Parathyroid adenoma (tissue), 2 donors: ENCODE data around the gene SULT2B1.

Experiments
- H2AFZ ChIP-seq: fragments of 300-600 bp; sonication (generic); one replicate; pipeline ENCODE4 v1.7.0; 2017; ENCODE audit warnings: antibody characterized with exemption, mild to moderate bottlenecking
- H3K27ac ChIP-seq: fragments of 300-600 bp; sonication (generic); one replicate; pipeline ENCODE4 v1.7.0; 2017
- H3K27me3 ChIP-seq: fragments of 300-600 bp; sonication (generic); one replicate; pipeline ENCODE4 v1.7.0; 2017; ENCODE audit warnings: low read length; ENCODE audit not compliant: control insufficient read depth, insufficient read depth
- H3K36me3 ChIP-seq: fragments of 300-600 bp; sonication (generic); one replicate; pipeline ENCODE4 v1.7.0; 2017; ENCODE audit warnings: low read length; ENCODE audit not compliant: control insufficient read depth, insufficient read depth
- H3K4me1 ChIP-seq: fragments of 300-600 bp; sonication (generic); one replicate; pipeline ENCODE4 v1.7.0; 2017; ENCODE audit warnings: control low read depth
- H3K4me2 ChIP-seq: fragments of 300-600 bp; sonication (generic); one replicate; pipeline ENCODE4 v1.7.0; 2017; ENCODE audit warnings: low read length
- H3K4me3 ChIP-seq: fragments of 300-600 bp; sonication (generic); one replicate; pipeline ENCODE4 v1.7.0; 2017; ENCODE audit warnings: low read depth, low read length
- H3K79me2 ChIP-seq: fragments of 300-600 bp; sonication (generic); one replicate; pipeline ENCODE4 v1.7.0; 2017; ENCODE audit warnings: control low read depth
- H3K9ac ChIP-seq: fragments of 300-600 bp; sonication (generic); one replicate; pipeline ENCODE4 v1.7.0; 2017; ENCODE audit warnings: mild to moderate bottlenecking
- H3K9me3 ChIP-seq: fragments of 300-600 bp; sonication (generic); one replicate; pipeline ENCODE4 v1.7.0; 2017; ENCODE audit warnings: low read length; ENCODE audit not compliant: control insufficient read depth
- TF ChIP-seq, protein P1 (sequence below): fragments of 300-600 bp; sonication (generic); IDR thresholded peaks from one replicate; pipeline ENCODE4 v1.7.0; 2017; ENCODE audit warnings: antibody characterized with exemption, mild to moderate bottlenecking
- donor health status: primary hyperparathyroidism.

Gene SULT2B1

DNA sequence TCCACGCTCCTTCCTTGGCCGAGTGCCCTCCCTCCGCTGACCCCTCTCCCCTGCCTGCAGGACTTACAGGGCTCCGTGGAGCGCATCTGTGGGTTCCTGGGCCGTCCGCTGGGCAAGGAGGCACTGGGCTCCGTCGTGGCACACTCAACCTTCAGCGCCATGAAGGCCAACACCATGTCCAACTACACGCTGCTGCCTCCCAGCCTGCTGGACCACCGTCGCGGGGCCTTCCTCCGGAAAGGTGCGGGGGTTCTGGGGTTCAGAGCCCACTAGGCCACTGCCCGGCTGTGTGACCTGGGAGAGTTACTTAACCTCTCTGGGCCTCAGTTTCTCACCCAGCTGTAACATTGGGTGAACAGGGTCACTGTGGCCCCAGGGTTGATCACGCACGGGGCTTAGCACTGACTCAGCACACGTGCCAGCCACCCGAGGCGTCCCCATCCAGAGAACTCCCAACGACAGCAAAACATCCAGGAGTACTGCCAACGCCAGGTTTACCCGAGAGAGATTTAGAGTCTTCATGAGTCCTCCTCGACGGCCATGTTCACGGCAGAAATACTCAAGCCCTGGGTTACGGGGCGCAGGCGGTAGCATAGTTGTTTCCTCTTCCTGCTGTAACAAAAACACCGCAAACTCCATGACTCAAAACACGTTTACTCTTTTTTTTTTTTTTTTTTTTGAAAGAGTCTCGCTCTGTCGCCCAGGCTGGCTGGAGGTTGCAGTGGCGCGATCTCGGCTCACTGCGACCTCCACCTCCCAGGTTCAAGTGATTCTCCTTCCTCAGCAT, 44.9 kb downstream of the SULT2B1 start:
- TF ChIP-seq, protein P1, sequence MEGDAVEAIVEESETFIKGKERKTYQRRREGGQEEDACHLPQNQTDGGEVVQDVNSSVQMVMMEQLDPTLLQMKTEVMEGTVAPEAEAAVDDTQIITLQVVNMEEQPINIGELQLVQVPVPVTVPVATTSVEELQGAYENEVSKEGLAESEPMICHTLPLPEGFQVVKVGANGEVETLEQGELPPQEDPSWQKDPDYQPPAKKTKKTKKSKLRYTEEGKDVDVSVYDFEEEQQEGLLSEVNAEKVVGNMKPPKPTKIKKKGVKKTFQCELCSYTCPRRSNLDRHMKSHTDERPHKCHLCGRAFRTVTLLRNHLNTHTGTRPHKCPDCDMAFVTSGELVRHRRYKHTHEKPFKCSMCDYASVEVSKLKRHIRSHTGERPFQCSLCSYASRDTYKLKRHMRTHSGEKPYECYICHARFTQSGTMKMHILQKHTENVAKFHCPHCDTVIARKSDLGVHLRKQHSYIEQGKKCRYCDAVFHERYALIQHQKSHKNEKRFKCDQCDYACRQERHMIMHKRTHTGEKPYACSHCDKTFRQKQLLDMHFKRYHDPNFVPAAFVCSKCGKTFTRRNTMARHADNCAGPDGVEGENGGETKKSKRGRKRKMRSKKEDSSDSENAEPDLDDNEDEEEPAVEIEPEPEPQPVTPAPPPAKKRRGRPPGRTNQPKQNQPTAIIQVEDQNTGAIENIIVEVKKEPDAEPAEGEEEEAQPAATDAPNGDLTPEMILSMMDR: no peak
- no peak overlapping the region for H3K4me3 ChIP-seq
- H3K9me3 ChIP-seq: no peaks in the 10 kb centered on the region
- H3K27me3 ChIP-seq: no peaks in the 10 kb centered on the region
- H2AFZ ChIP-seq: no peak overlapping the region
- H3K79me2 ChIP-seq: no peaks in the 10 kb centered on the region
- H3K36me3 ChIP-seq: no peaks in the 10 kb centered on the region
- H3K4me1 ChIP-seq: no peaks in the 10 kb centered on the region
- H3K27ac ChIP-seq: no peak overlapping the region
- H3K9ac ChIP-seq: no peak overlapping the region
- H3K4me2 ChIP-seq: no peak overlapping the region

DNA sequence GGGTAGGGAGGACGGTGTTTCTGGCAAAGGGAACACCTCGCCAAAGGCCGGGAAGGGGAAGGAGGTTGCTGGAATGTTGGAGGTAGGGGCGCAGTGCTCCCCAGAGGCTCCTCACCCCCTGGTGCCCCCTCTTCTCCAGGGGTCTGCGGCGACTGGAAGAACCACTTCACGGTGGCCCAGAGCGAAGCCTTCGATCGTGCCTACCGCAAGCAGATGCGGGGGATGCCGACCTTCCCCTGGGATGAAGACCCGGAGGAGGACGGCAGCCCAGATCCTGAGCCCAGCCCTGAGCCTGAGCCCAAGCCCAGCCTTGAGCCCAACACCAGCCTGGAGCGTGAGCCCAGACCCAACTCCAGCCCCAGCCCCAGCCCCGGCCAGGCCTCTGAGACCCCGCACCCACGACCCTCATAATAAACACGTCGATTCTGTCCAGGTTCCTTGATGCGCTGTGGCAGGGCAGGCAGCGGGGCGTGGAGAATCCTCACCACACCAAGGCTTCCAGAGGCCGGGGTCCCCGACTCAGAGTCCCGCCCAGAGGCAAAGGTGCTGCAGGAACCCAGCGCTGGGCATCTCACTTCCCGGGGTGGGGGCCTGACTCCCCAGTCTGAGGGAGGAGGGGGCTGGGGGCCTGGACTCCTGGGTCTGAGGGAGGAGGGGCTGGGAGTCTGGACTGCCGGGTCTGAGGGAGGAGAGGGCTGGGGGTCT, 47.2 kb downstream of the SULT2B1 start:
- Histone ChIP-seq H3K4me2 (no peak overlapping the region), H3K9me3 (no peaks in the 10 kb centered on the region), H3K79me2 (no peaks in the 10 kb centered on the region), H3K9ac (no peak overlapping the region), H3K27ac (no peak overlapping the region), H3K4me1 (no peaks in the 10 kb centered on the region), H3K27me3 (no peaks in the 10 kb centered on the region), H3K4me3 (no peak overlapping the region), H3K36me3 (no peaks in the 10 kb centered on the region), H2AFZ (no peak overlapping the region)
- TF ChIP-seq, protein P1: no peak

GRCh38 chr19:48600679-48601417, 48.9 kb downstream of the SULT2B1 start:
- Histone ChIP-seq H3K79me2 (no peaks in the 10 kb centered on the region), H3K27ac (no peak overlapping the region), H3K36me3 (no peaks in the 10 kb centered on the region), H2AFZ (no peak overlapping the region), H3K4me3 (no peak overlapping the region), H3K9me3 (no peaks in the 10 kb centered on the region), H3K27me3 (no peaks in the 10 kb centered on the region), H3K4me2 (no peak overlapping the region), H3K4me1 (no peaks in the 10 kb centered on the region), H3K9ac (no peak overlapping the region)
- TF ChIP-seq, protein P1: no peak

DNA sequence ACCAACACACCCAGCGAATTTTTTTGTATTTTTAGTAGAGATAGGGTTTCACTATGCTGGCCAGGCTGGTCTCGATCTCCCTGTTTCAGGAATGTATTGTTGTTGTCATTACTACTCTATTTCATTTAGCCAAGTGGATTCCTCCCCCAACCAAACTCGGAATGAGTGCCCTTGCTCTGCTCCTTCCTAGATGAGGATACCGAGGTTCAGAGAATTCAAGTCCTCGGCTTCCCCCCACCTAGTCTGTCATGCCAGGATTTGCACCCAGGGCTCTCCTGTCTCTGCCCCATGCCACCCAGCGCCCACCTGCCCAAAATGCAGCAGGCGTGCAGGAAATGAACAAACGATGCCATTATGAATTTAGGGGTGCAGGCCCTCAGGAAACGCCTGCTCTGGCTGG, 51.0 kb downstream of the SULT2B1 start:
- Histone ChIP-seq H3K79me2 (no peaks in the 10 kb centered on the region), H3K36me3 (no peaks in the 10 kb centered on the region), H3K4me3 (no peak overlapping the region), H3K27ac (no peak overlapping the region), H2AFZ (no peak overlapping the region), H3K9ac (no peak overlapping the region), H3K4me2 (no peak overlapping the region), H3K27me3 (no peaks in the 10 kb centered on the region), H3K9me3 (no peaks in the 10 kb centered on the region), H3K4me1 (no peaks in the 10 kb centered on the region)
- TF ChIP-seq, protein P1: no peak
